Mesenchymal stem cell (in vitro differentiated cells and primary cell): ENCODE measurements around the gene KCNJ15.
A peak's percentile ranks its signal among the peaks of the same experiment; 100 is the strongest.

Experiments
- DNase-seq: peaks from one replicate; pipeline ENCODE4 v3.0.0-alpha.2; 2013
- H2AFZ ChIP-seq: one replicate; pipeline ENCODE4 v1.6.1; 2013; ENCODE audit warnings: low read depth, mild to moderate bottlenecking, control low read depth, inconsistent platforms, low read length, moderate library complexity
- H2AK5ac ChIP-seq: 2 replicates; pipeline ENCODE4 v1.6.1; 2013; ENCODE audit warnings: low read length, moderate library complexity, mild to moderate bottlenecking, inconsistent platforms; ENCODE audit not compliant: severe bottlenecking
- H2BK120ac ChIP-seq: one replicate; pipeline ENCODE4 v1.6.1; 2013; ENCODE audit warnings: low read depth, mild to moderate bottlenecking, inconsistent platforms, low read length, moderate library complexity
- H2BK12ac ChIP-seq, 2 experiments: one replicate each; pipeline ENCODE4 v1.6.1; 2013; ENCODE audit warnings: inconsistent platforms in 2 of 2, low read length in 2 of 2, mild to moderate bottlenecking in 2 of 2, moderate library complexity in 2 of 2, control low read depth in 1 of 2
- H2BK15ac ChIP-seq: one replicate; pipeline ENCODE4 v1.6.1; 2013; ENCODE audit warnings: mild to moderate bottlenecking, low read depth, inconsistent platforms; ENCODE audit not compliant: poor library complexity, severe bottlenecking
- H2BK5ac ChIP-seq: 2 replicates; pipeline ENCODE4 v1.6.1; 2013; ENCODE audit warnings: low read depth, mild to moderate bottlenecking, low read length, control low read depth, inconsistent platforms; ENCODE audit not compliant: poor library complexity, severe bottlenecking
- H3K14ac ChIP-seq, 2 experiments: one replicate each; pipeline ENCODE4 v1.6.1; 2013; ENCODE audit warnings: inconsistent platforms in 2 of 2, low read length in 2 of 2, control low read depth in 1 of 2, mild to moderate bottlenecking in 1 of 2, moderate library complexity in 1 of 2
- H3K18ac ChIP-seq, 2 experiments: one replicate each; pipeline ENCODE4 v1.6.1; 2013; ENCODE audit warnings: inconsistent platforms in 2 of 2, low read length in 2 of 2, control low read depth in 1 of 2, low read depth in 1 of 2, mild to moderate bottlenecking in 1 of 2
- H3K23ac ChIP-seq, 2 experiments: one replicate each; pipeline ENCODE4 v1.6.1; 2013; ENCODE audit warnings: inconsistent platforms in 2 of 2, low read length in 2 of 2, mild to moderate bottlenecking in 2 of 2, moderate library complexity in 2 of 2, control low read depth in 1 of 2
- H3K27ac ChIP-seq: 2 replicates; pipeline ENCODE4 v1.5.1; 2013; ENCODE audit warnings: mild to moderate bottlenecking, moderate library complexity, low read length, control low read depth, inconsistent platforms; ENCODE audit not compliant: poor library complexity, severe bottlenecking
- H3K27me3 ChIP-seq, 2 experiments: 2 replicates each; pipeline versions ENCODE4 v1.6.1 to v1.7.0; 2013; ENCODE audit warnings: low read length in 2 of 2, mild to moderate bottlenecking in 2 of 2, moderate library complexity in 2 of 2, control low read depth in 1 of 2, inconsistent platforms in 1 of 2; ENCODE audit not compliant: control insufficient read depth in 1 of 2, insufficient read depth in 1 of 2
- H3K36me3 ChIP-seq, 2 experiments: 2 replicates each; pipeline versions ENCODE4 v1.6.1 to v1.7.0; 2013; ENCODE audit warnings: low read length in 2 of 2, control low read depth in 1 of 2, inconsistent platforms in 1 of 2, low read depth in 1 of 2, mild to moderate bottlenecking in 1 of 2; ENCODE audit not compliant: insufficient read depth in 2 of 2, control insufficient read depth in 1 of 2
- H3K4ac ChIP-seq, 2 experiments: one replicate each; pipeline ENCODE4 v1.6.1; 2013; ENCODE audit warnings: inconsistent platforms in 2 of 2, low read length in 2 of 2, mild to moderate bottlenecking in 2 of 2, moderate library complexity in 2 of 2, control low read depth in 1 of 2, low read depth in 1 of 2
- H3K4me1 ChIP-seq: 2 replicates; pipeline ENCODE4 v1.6.1; 2013; ENCODE audit warnings: low read depth, low read length, control low read depth; ENCODE audit not compliant: control insufficient read depth, insufficient read depth
- H3K4me2 ChIP-seq: 2 replicates; pipeline ENCODE4 v1.6.1; 2013; ENCODE audit warnings: low read length, mild to moderate bottlenecking, inconsistent platforms; ENCODE audit not compliant: poor library complexity, severe bottlenecking
- H3K4me3 ChIP-seq, 2 experiments: 2 replicates each; pipeline versions ENCODE4 v1.5.1 to v1.7.0; 2013; ENCODE audit warnings: low read length in 2 of 2, mild to moderate bottlenecking in 2 of 2, control low read depth in 1 of 2, low read depth in 1 of 2; ENCODE audit not compliant: insufficient read depth in 1 of 2
- H3K79me1 ChIP-seq: replicated peaks from 2 replicates; pipeline ENCODE4 v1.6.1; 2013; ENCODE audit warnings: mild to moderate bottlenecking, control low read depth, low read length, inconsistent platforms; ENCODE audit not compliant: poor library complexity, severe bottlenecking
- H3K9ac ChIP-seq: 2 replicates; pipeline ENCODE4 v1.7.0; 2013; ENCODE audit warnings: mild to moderate bottlenecking, low read length, moderate library complexity
- H3K9me3 ChIP-seq: 2 replicates; pipeline ENCODE4 v1.7.0; 2013; ENCODE audit warnings: mild to moderate bottlenecking, low read length; ENCODE audit not compliant: control insufficient read depth
- H4K8ac ChIP-seq: one replicate; pipeline ENCODE4 v1.6.1; 2013; ENCODE audit warnings: inconsistent platforms, mild to moderate bottlenecking, low read length, moderate library complexity
- H4K91ac ChIP-seq: one replicate; pipeline ENCODE4 v1.6.1; 2013; ENCODE audit warnings: mild to moderate bottlenecking, low read length, inconsistent platforms
- WGBS: methylation state at CpG from one replicate; pipeline ENCODE4 v1.1.7; 2013; ENCODE audit warnings: mixed read lengths; 5-methylcytosine and 5-hydroxymethylcytosine counted together

The KCNJ15 gene

DNA sequence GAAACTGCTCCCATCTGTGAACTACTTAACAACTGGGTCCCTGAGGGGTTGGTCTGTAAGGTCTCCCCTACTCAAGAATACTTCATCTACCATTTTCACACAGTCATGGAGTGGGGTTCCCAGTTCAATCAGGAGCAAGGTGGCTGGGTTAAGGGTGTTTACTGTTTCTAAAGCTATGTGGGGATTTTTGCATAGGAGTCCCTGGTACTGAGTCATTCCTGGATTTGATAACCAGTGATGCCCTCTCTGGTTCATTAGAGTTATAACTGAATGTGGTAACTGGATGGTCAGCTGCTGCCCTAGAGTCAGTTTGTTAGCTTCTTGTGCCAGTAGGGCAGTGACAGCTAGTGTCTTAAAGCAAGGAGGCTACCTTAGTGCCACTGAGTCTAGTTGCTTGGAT lies 29.4 kb upstream of the KCNJ15 start:
- H3K79me1 ChIP-seq, result no peaks in the 10 kb centered on the region

DNA sequence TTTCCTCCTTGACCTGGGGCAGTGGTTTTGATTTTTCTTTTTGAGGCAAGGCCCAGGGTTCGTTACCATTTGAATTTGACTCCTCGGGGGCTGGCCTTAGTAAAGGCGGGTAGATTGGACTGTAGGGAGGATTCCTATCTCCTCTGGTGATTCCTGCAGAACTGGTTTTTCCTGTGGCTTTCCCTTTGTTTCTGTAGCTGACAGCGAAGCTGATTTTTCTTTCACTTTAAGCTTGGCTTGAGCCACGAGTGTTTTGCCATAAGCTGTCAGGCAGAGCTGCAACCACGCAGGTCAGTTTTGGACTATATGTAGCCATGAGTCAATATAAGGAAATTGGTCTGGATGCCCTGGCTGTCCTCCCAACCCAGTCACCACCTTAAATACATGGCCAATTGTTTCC lies 28.7 kb upstream of the KCNJ15 start:
- H3K36me3 ChIP-seq, result peaks cover 2% of the 10 kb centered on the region in 2 experiments
- H3K4me2 ChIP-seq, result no peak overlapping the region
- WGBS, result 71% methylated on average over 6 of the region's 6 CpGs
- H2AK5ac ChIP-seq, result no peak overlapping the region
- H3K27me3 ChIP-seq, result no peaks in the 10 kb centered on the region
- no peak overlapping the region for H3K18ac ChIP-seq
- no peak overlapping the region for H2BK120ac ChIP-seq
- H3K27ac ChIP-seq, result no peak overlapping the region
- no peak overlapping the region for H3K9ac ChIP-seq
- H3K14ac ChIP-seq, result no peak overlapping the region
- no peak overlapping the region for H4K91ac ChIP-seq
- no peak overlapping the region for H2BK12ac ChIP-seq
- H2BK5ac ChIP-seq, result no peak overlapping the region
- no peak overlapping the region for H4K8ac ChIP-seq
- no peak overlapping the region for H3K4ac ChIP-seq
- no peaks in the 10 kb centered on the region for H3K4me1 ChIP-seq
- no peaks in the 10 kb centered on the region for H3K79me1 ChIP-seq
- H3K9me3 ChIP-seq, result peaks cover 79% of the 10 kb centered on the region
- no peak overlapping the region for H2BK15ac ChIP-seq
- peak overlapping the region in 1 of 2 experiments; percentile 43 for H3K4me3 ChIP-seq
- H3K23ac ChIP-seq, result no peak overlapping the region
- no peak overlapping the region for H2AFZ ChIP-seq
- DNase-seq, result no peak

More for the DNA sequence above, 29.4 kb upstream of the KCNJ15 start:
- H3K4me1 ChIP-seq, result no peaks in the 10 kb centered on the region
- no peak overlapping the region for H3K14ac ChIP-seq
- H3K23ac ChIP-seq, result no peak overlapping the region
- H2BK15ac ChIP-seq, result no peak overlapping the region
- no peak overlapping the region for H3K4me3 ChIP-seq
- no peak overlapping the region for H3K9ac ChIP-seq
- no peak overlapping the region for H2BK5ac ChIP-seq
- no peak overlapping the region for H3K27ac ChIP-seq
- H3K4ac ChIP-seq, result no peak overlapping the region
- H3K9me3 ChIP-seq, result peaks cover 83% of the 10 kb centered on the region
- H3K27me3 ChIP-seq, result no peaks in the 10 kb centered on the region
- peaks cover 2 to 6% of the 10 kb centered on the region in 2 experiments for H3K36me3 ChIP-seq
- H2BK12ac ChIP-seq, result no peak overlapping the region
- H4K91ac ChIP-seq, result no peak overlapping the region
- no peak overlapping the region for H3K4me2 ChIP-seq
- no peak for DNase-seq
- no peak overlapping the region for H4K8ac ChIP-seq
- H2AK5ac ChIP-seq, result peak overlapping the region; percentile 70
- H2BK120ac ChIP-seq, result no peak overlapping the region
- H2AFZ ChIP-seq, result no peak overlapping the region
- no peak overlapping the region for H3K18ac ChIP-seq

DNA sequence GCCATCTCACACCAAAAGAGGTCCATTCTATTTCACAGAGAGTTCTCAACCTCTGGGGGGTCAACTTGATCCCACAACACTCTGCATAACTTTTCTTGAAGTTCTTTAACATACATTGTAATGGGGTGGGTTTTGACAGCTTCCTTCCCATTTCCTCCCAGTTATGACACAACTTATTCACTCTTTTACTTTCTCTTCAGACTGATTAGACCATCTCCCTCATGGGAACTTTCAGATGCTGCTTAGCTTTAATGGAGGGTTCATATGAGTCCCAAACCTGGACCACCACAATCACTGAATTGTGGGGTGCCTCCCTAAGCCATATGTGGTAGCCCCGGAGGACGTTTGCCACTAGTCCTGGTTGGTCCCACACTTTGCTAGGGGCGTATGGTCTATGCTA lies 28.3 kb upstream of the KCNJ15 start:
- 95% methylated on average over 3 of the region's 3 CpGs for WGBS
- Histone ChIP-seq H3K27ac (no peak overlapping the region), H3K4me2 (no peak overlapping the region), H2BK15ac (no peak overlapping the region), H3K4me3 (peak overlapping the region in 1 of 2 experiments; percentile 43), H2AFZ (no peak overlapping the region), H3K4ac (no peak overlapping the region), H3K18ac (no peak overlapping the region), H3K4me1 (no peaks in the 10 kb centered on the region), H3K9me3 (peaks cover 75% of the 10 kb centered on the region), H4K8ac (no peak overlapping the region), H3K14ac (no peak overlapping the region), H3K23ac (no peak overlapping the region), H3K79me1 (no peaks in the 10 kb centered on the region), H3K27me3 (no peaks in the 10 kb centered on the region), H4K91ac (no peak overlapping the region), H2BK5ac (no peak overlapping the region), H2AK5ac (no peak overlapping the region), H3K9ac (no peak overlapping the region), H2BK120ac (no peak overlapping the region), H3K36me3 (peaks cover 2% of the 10 kb centered on the region in 2 experiments), H2BK12ac (no peak overlapping the region)
- no peak for DNase-seq

DNA sequence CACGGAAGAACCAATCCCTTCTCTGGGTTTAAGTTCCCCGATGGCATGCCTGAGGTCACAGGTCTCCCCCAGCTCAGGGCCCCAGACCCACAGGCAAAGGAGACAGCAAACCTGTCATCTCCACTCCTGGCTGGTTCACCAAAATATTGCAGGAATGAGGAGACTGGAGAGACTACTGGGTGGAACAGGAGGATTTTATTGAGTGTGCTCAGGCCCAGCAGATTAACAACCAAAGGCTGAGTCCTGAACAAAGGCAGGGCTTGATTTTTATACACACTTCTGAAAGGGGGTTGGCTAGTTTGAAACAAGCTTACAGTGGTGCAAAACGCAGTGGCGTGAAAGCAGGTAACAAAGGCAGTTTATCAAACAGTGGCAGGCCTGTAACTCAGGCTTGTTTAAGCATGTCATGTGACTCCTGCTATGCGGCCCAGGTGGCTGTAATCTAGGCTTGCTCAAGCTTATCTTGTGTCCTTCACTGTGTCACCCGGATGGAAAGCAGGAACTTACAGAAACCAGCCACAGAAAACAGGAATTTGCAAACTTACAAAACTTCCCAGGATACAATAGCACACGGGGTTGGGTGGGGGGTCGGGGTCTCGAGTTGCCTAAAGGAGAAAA lies 27.4 kb upstream of the KCNJ15 start:
- H2BK15ac ChIP-seq, result no peak overlapping the region
- H3K9ac ChIP-seq, result no peak overlapping the region
- no peaks in the 10 kb centered on the region for H3K79me1 ChIP-seq
- H3K27me3 ChIP-seq, result no peaks in the 10 kb centered on the region
- DNase-seq, result peak; percentile 8
- H3K4me2 ChIP-seq, result no peak overlapping the region
- H3K4me1 ChIP-seq, result no peaks in the 10 kb centered on the region
- no peak overlapping the region for H3K23ac ChIP-seq
- H3K4me3 ChIP-seq, result peak overlapping the region in 1 of 2 experiments; percentile 43
- no peak overlapping the region for H2BK5ac ChIP-seq
- H3K9me3 ChIP-seq, result peaks cover 68% of the 10 kb centered on the region
- no peak overlapping the region for H3K18ac ChIP-seq
- H4K8ac ChIP-seq, result no peak overlapping the region
- H3K14ac ChIP-seq, result no peak overlapping the region
- no peak overlapping the region for H2AFZ ChIP-seq
- no peak overlapping the region for H3K4ac ChIP-seq
- no peak overlapping the region for H4K91ac ChIP-seq
- no peak overlapping the region for H2BK120ac ChIP-seq
- H3K27ac ChIP-seq, result no peak overlapping the region
- 91% methylated on average over 7 of the region's 9 CpGs for WGBS
- peaks cover 2% of the 10 kb centered on the region in 2 experiments for H3K36me3 ChIP-seq
- peak overlapping the region; percentile 2 for H2AK5ac ChIP-seq
- H2BK12ac ChIP-seq, result no peak overlapping the region
